Psoas muscle (tissue), 8 donors: ENCODE data around the gene SAMD4A. TPM values are rescaled to one million over a fixed set of nuclear protein-coding genes. Genes with fewer than 3 reads are reported as not detected.
A peak's percentile ranks its signal among the peaks of the same experiment; 100 is the strongest.

Source experiments
- ATAC-seq, 4 donors: fragments of 200-7000 bp; cut with Tn5 transposase; one replicate each; pipeline ENCODE4 v1.9.1; 2020; ENCODE audit warnings: moderate library complexity in 3 of 4, mild to moderate bottlenecking in 2 of 4
- DNase-seq, 2 donors: peaks; one replicate each; pipeline ENCODE4 v3.0.0-alpha.2; 2020
- H3K27ac ChIP-seq: fragments of 200-600 bp; one replicate; pipeline ENCODE4 v1.8.0; 2022
- H3K27me3 ChIP-seq, 3 donors: fragments of 200-600 bp in 1 of 3; one replicate each; pipeline versions ENCODE4 v1.6.1 to v1.8.0; 2013 to 2022; ENCODE audit warnings: low read length in 2 of 3, mild to moderate bottlenecking in 2 of 3, moderate library complexity in 1 of 3; ENCODE audit not compliant: insufficient read depth in 3 of 3
- H3K36me3 ChIP-seq, 2 donors: fragments of 200-600 bp in 1 of 2; one replicate each; pipeline versions ENCODE4 v1.6.1 to v1.8.0; 2013 to 2022; ENCODE audit warnings: low read depth in 1 of 2, mild to moderate bottlenecking in 1 of 2, moderate library complexity in 1 of 2; ENCODE audit not compliant: insufficient read depth in 1 of 2
- H3K4me1 ChIP-seq: fragments of 200-600 bp; one replicate; pipeline ENCODE4 v1.8.0; 2022
- H3K4me3 ChIP-seq: fragments of 200-600 bp; one replicate; pipeline ENCODE4 v1.8.0; 2022; ENCODE audit warnings: mild to moderate bottlenecking
- H3K9me3 ChIP-seq: fragments of 200-600 bp; one replicate; pipeline ENCODE4 v1.8.0; 2022
- WGBS, 3 donors: extraction: QIAGEN DNeasy Blood & Tissue Kit; methylation state at CpG; one replicate each; pipeline versions ENCODE4 v1.1.6 to v1.1.7; 2013; 5-methylcytosine and 5-hydroxymethylcytosine counted together
- intact Hi-C, 2 donors: fragments of 100-400 bp; cut with DNase I; formaldehyde crosslinking; loops; one replicate each; pipeline versions ENCODE4 v1.11.0 to v1.14.2; 2022
- polyA plus RNA-seq, 3 donors: library from polyadenylated mRNA; stranded (reverse); fragments of 200-250 nt; gene quantifications; one replicate each; pipeline ENCODE4 v1.2.3, GENCODE V29; 2013
- total RNA-seq, 4 donors: library from RNA; stranded (reverse); fragmentation: NEBNext Ultra II Directional in 2 of 4; extraction: Animal tissue kit (Norgen Biotek cat#: 25700) in 2 of 4; gene quantifications; one replicate each; pipeline versions ENCODE4 v1.2.1 to v1.2.4, GENCODE V29; 2021 to 2023
- TF ChIP-seq, protein P1 (sequence below): fragments of 200-600 bp; IDR thresholded peaks from one replicate; pipeline ENCODE4 v1.8.0; 2022; ENCODE audit warnings: antibody characterized with exemption
- donor health status: healthy with polysubstance abuse.
- donor health status: DM: no; HTN: no; CAD: no; lungs with moderate emphysema.
- donor health status: Bipolar disorder and iron deficiency.
- donor health status: healthy.
- donor health status: DM: yes; HTN: yes; CAD: no.
- donor health status: DM: no; HTN: no; CAD: no.
- donor health status: DM: no; HTN: no; CAD: no.
- donor health status: DM: yes; HTN: yes; CAD: no.

SAMD4A gene
- total and polyA plus RNA-seq, 7 donors, result 9.6 to 139 (median 67.9) TPM

DNA sequence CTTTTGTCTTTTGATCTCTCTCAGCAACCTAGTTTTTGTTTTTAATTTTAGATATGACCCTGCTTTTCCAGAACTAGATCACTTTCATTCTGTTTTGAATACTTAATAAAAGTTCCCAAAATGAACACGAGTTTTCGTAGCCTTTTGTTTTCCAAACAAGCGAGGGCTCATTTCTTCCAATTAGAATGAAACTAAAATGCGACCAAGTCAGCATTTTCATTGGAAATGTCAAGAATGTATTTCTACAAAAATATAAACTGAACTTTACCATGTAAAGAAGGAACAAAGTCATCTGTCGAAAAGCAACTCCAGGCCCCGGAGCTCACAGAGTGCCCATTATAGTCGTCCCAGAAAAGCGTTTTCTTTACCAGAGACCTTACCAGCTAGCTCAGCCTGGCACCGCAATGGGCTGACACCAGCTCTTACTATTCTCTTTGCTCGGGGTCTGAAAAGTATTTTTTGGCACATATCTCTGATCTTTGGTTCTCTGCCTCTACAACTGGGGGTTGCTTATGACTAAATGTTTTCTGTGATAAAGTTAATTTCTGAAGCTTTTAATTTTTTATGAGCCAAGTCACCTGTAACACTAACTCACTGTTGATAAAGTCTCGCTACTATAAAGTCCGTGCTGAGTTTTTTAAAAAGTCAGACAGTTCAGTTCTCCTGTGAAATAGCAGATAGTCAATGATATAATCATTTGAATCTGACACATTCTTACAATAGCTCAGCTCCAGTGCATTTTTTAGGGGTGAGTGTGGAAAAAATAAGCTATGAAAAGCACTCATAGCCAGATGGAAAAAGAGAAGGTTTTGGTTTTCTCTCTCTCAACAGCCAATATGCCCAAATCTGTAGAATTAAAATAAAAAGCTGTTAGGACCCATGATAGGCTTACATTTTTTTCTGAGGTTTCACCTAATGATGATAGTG, 43.4 kb downstream of the SAMD4A start:
- WGBS, 3 donors, result 85 to 89% (median 86%) methylated on average over 12 of the region's 12 CpGs
- intact Hi-C loops, result loop anchor here in 1 of 2 donors (5.0 kb wide), 1 partner anchor 33 kb away; no protein-coding TSS in a partner anchor
- H3K4me3 ChIP-seq, result no peak overlapping the region

DNA sequence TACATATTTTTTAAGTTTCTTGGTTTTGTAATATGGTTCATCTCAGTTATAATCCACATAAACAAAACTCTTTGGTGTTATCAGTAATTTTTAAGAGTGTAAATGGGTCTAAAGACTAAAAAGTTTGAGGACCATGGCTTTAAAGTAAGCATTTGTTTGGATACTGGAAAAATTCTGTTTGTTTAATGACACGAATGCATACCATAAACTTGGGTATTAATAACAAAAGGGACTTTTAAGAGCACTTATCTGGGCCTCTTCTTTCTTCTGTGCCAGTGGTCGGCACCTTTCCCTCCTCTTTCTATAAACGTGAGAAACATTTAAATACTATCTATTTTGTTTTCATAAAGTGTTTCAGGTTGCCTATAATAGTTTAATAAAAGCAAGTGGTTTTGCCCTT, 47.4 kb downstream of the SAMD4A start:
- Histone ChIP-seq H3K9me3 (no peaks in the 10 kb centered on the region), H3K4me3 (no peak overlapping the region), H3K4me1 (peaks cover 23% of the 10 kb centered on the region), H3K36me3 (no peaks in the 10 kb centered on the region), H3K27me3 (no peaks in the 10 kb centered on the region), H3K27ac (no peak overlapping the region)
- intact Hi-C loops, result loop anchor here in 1 of 2 donors (5.0 kb wide), 1 partner anchor 37 kb away; no protein-coding TSS in a partner anchor
- WGBS, 3 donors, result 83 to 88% (median 87%) methylated on average over 3 of the region's 3 CpGs
- ATAC-seq, result no peak
- TF ChIP-seq, protein P1, sequence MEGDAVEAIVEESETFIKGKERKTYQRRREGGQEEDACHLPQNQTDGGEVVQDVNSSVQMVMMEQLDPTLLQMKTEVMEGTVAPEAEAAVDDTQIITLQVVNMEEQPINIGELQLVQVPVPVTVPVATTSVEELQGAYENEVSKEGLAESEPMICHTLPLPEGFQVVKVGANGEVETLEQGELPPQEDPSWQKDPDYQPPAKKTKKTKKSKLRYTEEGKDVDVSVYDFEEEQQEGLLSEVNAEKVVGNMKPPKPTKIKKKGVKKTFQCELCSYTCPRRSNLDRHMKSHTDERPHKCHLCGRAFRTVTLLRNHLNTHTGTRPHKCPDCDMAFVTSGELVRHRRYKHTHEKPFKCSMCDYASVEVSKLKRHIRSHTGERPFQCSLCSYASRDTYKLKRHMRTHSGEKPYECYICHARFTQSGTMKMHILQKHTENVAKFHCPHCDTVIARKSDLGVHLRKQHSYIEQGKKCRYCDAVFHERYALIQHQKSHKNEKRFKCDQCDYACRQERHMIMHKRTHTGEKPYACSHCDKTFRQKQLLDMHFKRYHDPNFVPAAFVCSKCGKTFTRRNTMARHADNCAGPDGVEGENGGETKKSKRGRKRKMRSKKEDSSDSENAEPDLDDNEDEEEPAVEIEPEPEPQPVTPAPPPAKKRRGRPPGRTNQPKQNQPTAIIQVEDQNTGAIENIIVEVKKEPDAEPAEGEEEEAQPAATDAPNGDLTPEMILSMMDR, result no peak
- DNase-seq, result no peak

More for the DNA sequence above, 43.4 kb downstream of the SAMD4A start:
- Histone ChIP-seq H3K27ac (peak overlapping the region; percentile 1), H3K27me3 (no peaks in the 10 kb centered on the region), H3K9me3 (no peaks in the 10 kb centered on the region), H3K36me3 (peaks cover 0 to 2% of the 10 kb centered on the region in 2 donors), H3K4me1 (peaks cover 26% of the 10 kb centered on the region)
- DNase-seq, result no peak
- TF ChIP-seq, protein P1, result no peak
- no peak for ATAC-seq

DNA sequence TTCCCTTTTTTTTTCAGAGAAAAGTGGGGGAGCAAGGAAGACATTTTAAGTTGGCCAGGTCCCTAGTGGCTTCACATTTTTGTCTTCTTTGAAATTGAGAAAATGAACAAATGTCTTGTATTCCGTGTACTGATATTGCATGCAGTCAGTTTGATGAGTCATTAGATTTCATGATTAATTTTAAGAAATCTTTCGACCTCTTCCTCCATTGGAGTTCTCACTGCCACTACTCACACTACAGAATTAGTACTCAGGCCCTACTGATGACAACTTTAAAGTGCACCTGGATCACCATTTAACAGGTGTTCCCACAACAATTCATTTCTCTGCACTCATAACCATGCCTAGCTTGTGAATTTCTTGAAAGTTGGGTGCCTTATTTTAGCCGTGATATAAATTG, 50.5 kb downstream of the SAMD4A start:
- Histone ChIP-seq H3K27me3 (no peaks in the 10 kb centered on the region), H3K36me3 (no peaks in the 10 kb centered on the region), H3K4me1 (peaks cover 23% of the 10 kb centered on the region), H3K27ac (peak overlapping the region; percentile 41), H3K4me3 (no peak overlapping the region), H3K9me3 (no peaks in the 10 kb centered on the region)
- ATAC-seq, result peak; percentile 40 to 88 (median 65)
- intact Hi-C loops, result no loop called here
- no peak for DNase-seq
- 73 to 90% (median 78%) methylated on average over 3 of the region's 3 CpGs for WGBS, 3 donors
- TF ChIP-seq, protein P1, result no peak

DNA sequence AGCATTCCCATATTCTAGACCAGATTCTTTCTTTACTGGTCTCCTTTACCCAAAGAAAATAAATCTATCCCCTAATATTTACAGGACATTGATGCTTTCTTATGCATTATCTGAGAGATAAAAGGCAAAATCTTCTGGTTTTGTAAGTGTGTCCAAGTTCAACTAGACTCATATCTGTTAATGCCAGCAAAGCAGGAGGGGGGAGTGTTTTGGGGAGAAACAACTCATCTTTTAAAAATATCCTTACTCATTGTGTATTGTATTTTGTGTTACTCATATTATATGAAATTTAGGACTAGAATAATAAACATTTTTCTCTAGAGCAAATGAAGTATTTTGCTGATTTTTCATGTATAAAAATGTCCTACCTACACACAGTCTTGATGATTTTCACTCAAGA, 54.8 kb downstream of the SAMD4A start:
- H3K27me3 ChIP-seq, result no peaks in the 10 kb centered on the region
- no peak for ATAC-seq
- H3K27ac ChIP-seq, result peak overlapping the region; percentile 1
- no peak for DNase-seq
- no peaks in the 10 kb centered on the region for H3K36me3 ChIP-seq
- intact Hi-C loops, result loop anchor here in 1 of 2 donors (5.0 kb wide), 1 partner anchor 39 kb away; no protein-coding TSS in a partner anchor
- peaks cover 36% of the 10 kb centered on the region for H3K4me1 ChIP-seq
- TF ChIP-seq, protein P1, result no peak
- no peak overlapping the region for H3K4me3 ChIP-seq
- no peaks in the 10 kb centered on the region for H3K9me3 ChIP-seq
